ENCODE results near the gene SLC7A4.

- TF ChIP-seq ELF4 (IDR thresholded peaks at IDR 0.05) (no peak), LEF1 (IDR thresholded peaks at IDR 0.05; ENCODE audit: borderline replicate concordance) (no peak), FOXA1 (IDR thresholded peaks at IDR 0.05) (no peak), SUZ12 (IDR thresholded peaks at IDR 0.05) (no peak), BHLHE40 (IDR thresholded peaks at IDR 0.05; ENCODE audit: borderline replicate concordance) (no peak), ZNF384 (IDR thresholded peaks at IDR 0.05) (no peak), PKNOX1 (IDR thresholded peaks at IDR 0.05) (no peak), FOXM1 (IDR thresholded peaks at IDR 0.05; ENCODE audit: borderline replicate concordance) (no peak), NFRKB (IDR thresholded peaks at IDR 0.05) (no peak), SP1 (IDR thresholded peaks at IDR 0.05) (no peak), FOXK2 (IDR thresholded peaks at IDR 0.05) (no peak), TARDBP (IDR thresholded peaks at IDR 0.05) (no peak), CTBP1 (IDR thresholded peaks at IDR 0.05; ENCODE audit: borderline replicate concordance) (no peak)
Measured at GRCh38 chr22:20992456-20993303, 39.7 kb downstream of the SLC7A4 start.

All from HEK293T (cell line).